Measurements from ENCODE around the gene FAM193B. TPM values are rescaled to one million over a fixed set of nuclear protein-coding genes. Genes with fewer than 3 reads are reported as not detected.
A peak's percentile ranks its signal among the peaks of the same experiment; 100 is the strongest.

The FAM193B gene
- polyA plus RNA-seq, 10 donors = 35.6 to 76.9 (median 45.2) TPM

DNA sequence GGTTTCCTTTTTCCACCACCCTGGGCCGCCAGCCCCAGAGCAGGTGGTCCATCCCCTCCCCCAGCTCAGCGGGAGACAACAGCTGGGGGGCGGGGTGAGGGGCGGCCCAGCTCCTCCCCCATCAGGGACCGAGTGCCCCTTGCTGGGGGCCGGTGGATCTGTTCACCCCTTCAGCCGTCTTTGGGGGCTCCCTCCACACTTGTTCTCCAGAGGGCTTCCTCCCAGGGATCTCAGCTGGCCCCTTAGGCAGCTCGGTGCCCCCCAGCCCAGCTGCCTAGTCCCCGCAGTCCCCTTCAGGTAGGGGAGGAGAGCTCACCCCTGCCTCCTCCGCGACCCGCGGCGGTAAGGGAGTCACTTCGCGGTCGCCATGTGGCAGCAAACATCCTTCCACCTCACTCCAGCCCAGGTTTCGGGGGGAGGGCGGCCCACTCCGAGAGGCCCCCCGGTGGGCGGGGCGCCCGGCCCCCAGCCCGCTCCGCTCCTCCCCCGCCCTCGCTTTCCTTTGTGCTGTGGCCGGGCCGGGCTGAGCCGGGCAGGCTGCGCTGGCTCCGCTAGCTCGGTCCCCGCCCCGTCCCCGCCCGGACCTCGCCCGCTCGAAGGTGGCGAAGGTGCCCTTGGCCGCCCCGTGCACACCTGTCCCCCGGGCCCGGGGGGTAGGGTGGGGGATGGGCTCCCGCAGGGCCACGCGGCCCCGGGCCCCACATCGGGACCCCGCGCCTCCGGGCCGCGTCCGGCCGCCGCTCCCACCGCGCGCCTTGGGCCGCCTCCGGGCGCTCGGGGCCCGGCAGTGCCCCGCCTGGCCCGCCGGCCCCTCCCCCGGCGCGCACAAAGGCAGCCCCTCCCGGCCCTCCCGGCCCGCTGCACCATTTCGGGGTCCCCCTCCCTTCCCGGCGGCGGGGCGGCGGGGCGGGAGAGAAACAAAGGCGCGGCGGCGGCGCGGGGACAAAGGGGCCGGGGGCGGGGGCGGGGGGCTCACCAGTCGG, 81.6 kb downstream of the FAM193B start:
- peak in 2 of 3 donors; percentile 66 to 81 for DNase-seq

- peak in 1 of 3 donors; percentile 67 for DNase-seq
Observed at GRCh38 chr5:177471610-177472356, 82.6 kb downstream of the FAM193B start.

- DNase-seq = no peak
Observed at GRCh38 chr5:177470759-177471536, 83.4 kb downstream of the FAM193B start.

Other genes with a start within 250 kb of the FAM193B start
- 10 to 100 TPM; 12.0 to 26.9 (median 16.3) TPM for gene MXD3, start 242.7 kb downstream of the FAM193B start, polyA plus RNA-seq (ENCODE audit: insufficient read length in 10 of 10)
- 10 to 100 TPM; 53.9 to 87.5 (median 67.8) TPM for gene LMAN2, start 202.9 kb downstream of the FAM193B start, polyA plus RNA-seq (ENCODE audit: insufficient read length in 10 of 10)
- 10 to 100 TPM in 8 of 10 donors, 1 to 10 TPM in 2; 7.1 to 21.2 (median 12.9) TPM for gene RGS14, start 196.6 kb downstream of the FAM193B start, polyA plus RNA-seq (ENCODE audit: insufficient read length in 10 of 10)
- under 1 TPM in 3 of 10 donors, not detected in 7; 0.08 to 0.20 (median 0.14) TPM for gene SLC34A1, start 170.1 kb downstream of the FAM193B start, polyA plus RNA-seq (ENCODE audit: insufficient read length in 10 of 10)
- not detected for gene PFN3, start 153.9 kb downstream of the FAM193B start, polyA plus RNA-seq (ENCODE audit: insufficient read length in 10 of 10)
- 1 to 10 TPM in 1 of 10 donors, under 1 TPM in 8, not detected in 1; 0.17 to 1.1 (median 0.39) TPM for gene F12, start 145.0 kb downstream of the FAM193B start, polyA plus RNA-seq (ENCODE audit: insufficient read length in 10 of 10)
- 10 to 100 TPM; 12.1 to 23.3 (median 17.2) TPM for gene GRK6, start 127.9 kb downstream of the FAM193B start, polyA plus RNA-seq (ENCODE audit: insufficient read length in 10 of 10)
- gene PRR7, start 107.7 kb downstream of the FAM193B start, polyA plus RNA-seq (ENCODE audit: insufficient read length in 10 of 10) = 1 to 10 TPM in 3 of 10 donors, under 1 TPM in 7; 0.43 to 1.4 (median 0.78) TPM
- gene DBN1, start 80.9 kb downstream of the FAM193B start, polyA plus RNA-seq (ENCODE audit: insufficient read length in 10 of 10) = 100 to 1,000 TPM; 157 to 266 (median 221) TPM
- 100 to 1,000 TPM; 167 to 339 (median 246) TPM for gene PDLIM7, start 57.0 kb downstream of the FAM193B start, polyA plus RNA-seq (ENCODE audit: insufficient read length in 10 of 10)
- 1 to 10 TPM; 4.1 to 9.4 (median 5.6) TPM for gene DOK3, start 44.7 kb downstream of the FAM193B start, polyA plus RNA-seq (ENCODE audit: insufficient read length in 10 of 10)
- 10 to 100 TPM; 41.3 to 65.3 (median 47.6) TPM for gene DDX41, start 37.6 kb downstream of the FAM193B start, polyA plus RNA-seq (ENCODE audit: insufficient read length in 10 of 10)
- gene TMED9, start 37.6 kb upstream of the FAM193B start, polyA plus RNA-seq (ENCODE audit: insufficient read length in 10 of 10) = 100 to 1,000 TPM; 104 to 148 (median 114) TPM
- gene B4GALT7, start 45.6 kb upstream of the FAM193B start, polyA plus RNA-seq (ENCODE audit: insufficient read length in 10 of 10) = 10 to 100 TPM; 14.6 to 22.1 (median 18.4) TPM
- 1 to 10 TPM in 1 of 10 donors, under 1 TPM in 6, not detected in 3; 0.05 to 2.4 (median 0.37) TPM for gene FAM153A, start 228.3 kb upstream of the FAM193B start, polyA plus RNA-seq (ENCODE audit: insufficient read length in 10 of 10)